Measurements from ENCODE around the gene PRSS33.

The PRSS33 gene

GRCh38 chr16:2761886-2762583 lies 25.3 kb downstream of the PRSS33 start:
- no peak for DNase-seq

DNA sequence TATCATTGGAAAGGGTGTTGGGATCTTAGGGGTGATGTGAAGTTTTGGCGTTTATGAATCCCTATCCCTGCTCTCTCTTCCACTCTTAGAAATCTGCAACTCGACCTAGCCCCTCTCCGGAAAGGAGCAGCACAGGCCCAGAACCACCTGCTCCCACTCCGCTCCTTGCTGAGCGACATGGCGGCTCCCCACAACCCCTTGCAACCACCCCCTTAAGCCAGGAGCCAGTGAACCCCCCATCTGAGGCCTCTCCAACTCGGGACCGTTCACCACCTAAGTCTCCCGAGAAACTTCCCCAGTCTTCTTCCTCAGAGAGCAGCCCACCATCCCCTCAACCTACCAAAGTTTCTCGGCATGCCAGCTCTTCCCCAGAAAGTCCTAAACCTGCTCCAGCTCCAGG lies 25.9 kb downstream of the PRSS33 start:
- no peak for DNase-seq

DNA sequence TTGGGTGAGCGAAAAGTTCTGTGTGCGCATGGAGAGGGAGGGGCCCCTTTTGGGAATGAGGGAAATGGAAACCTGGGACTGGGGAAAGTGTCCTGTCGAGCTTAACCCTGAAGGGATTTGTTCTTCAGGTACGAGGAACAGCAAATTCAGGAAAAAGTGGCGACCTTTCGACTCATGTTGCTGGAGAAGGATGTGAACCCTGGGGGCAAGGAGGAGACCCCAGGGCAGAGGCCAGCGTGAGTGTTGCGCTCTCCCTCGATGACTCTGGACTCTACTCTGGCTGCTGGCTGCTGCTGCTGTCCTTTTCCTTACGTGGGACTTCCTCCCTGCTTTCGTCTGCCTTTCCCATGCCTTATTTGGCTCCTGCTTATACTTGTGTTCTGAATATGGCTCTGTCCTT lies 30.0 kb downstream of the PRSS33 start:
- no peak for DNase-seq

DNA sequence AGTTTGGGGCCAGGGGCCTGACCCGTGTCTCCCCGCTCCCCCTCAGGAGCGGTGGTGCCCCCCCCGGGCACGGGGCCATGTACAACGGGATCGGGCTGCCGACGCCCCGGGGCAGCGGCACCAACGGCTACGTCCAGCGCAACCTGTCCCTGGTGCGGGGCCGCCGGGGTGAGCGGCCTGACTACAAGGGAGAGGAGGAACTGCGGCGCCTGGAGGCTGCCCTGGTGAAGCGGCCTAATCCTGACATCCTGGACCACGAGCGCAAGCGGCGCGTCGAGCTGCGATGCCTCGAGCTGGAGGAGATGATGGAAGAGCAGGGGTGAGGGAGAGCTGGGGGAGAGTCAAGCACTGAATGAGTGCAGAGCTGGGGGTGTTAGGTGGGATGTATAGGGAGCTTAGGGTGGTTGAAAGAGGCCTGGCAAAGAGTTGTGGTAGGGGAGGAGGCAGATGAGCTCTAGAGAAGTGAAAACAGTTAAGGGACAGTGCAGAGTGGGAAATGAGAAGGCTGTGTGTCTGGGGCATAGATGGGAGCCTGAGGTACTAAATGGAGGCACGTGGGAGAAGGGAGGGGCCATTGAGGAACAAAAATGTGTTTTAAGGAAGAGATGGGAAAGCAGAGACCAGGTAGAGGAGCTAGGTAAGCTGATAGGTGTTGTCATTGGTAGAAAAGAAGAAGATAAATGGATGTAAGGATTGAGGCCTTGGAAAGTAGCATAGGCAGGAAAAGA lies 30.9 kb downstream of the PRSS33 start:
- no peak for DNase-seq

DNA sequence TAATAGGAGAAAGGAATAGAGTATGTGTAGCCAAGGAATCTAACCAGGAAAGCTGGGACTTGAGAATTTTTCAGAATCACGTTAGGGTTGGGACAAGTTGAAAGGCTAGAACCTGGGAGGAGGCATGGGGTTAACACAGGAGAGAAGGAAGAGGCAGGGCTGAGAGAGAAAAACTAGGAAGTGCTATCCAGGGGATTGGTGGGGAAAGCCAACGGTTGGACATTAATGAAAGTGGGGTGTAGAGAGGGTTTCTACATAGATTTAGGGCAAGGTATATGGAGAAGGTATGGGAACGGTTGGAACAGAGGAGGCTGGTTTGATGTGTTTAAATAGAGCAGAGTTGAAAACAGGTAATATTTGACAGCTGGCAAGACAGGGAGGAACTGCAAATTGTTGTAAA lies 32.2 kb downstream of the PRSS33 start:
- DNase-seq: no peak

GRCh38 chr16:2753733-2754020 lies 33.7 kb downstream of the PRSS33 start:
- no peak for DNase-seq

DNA sequence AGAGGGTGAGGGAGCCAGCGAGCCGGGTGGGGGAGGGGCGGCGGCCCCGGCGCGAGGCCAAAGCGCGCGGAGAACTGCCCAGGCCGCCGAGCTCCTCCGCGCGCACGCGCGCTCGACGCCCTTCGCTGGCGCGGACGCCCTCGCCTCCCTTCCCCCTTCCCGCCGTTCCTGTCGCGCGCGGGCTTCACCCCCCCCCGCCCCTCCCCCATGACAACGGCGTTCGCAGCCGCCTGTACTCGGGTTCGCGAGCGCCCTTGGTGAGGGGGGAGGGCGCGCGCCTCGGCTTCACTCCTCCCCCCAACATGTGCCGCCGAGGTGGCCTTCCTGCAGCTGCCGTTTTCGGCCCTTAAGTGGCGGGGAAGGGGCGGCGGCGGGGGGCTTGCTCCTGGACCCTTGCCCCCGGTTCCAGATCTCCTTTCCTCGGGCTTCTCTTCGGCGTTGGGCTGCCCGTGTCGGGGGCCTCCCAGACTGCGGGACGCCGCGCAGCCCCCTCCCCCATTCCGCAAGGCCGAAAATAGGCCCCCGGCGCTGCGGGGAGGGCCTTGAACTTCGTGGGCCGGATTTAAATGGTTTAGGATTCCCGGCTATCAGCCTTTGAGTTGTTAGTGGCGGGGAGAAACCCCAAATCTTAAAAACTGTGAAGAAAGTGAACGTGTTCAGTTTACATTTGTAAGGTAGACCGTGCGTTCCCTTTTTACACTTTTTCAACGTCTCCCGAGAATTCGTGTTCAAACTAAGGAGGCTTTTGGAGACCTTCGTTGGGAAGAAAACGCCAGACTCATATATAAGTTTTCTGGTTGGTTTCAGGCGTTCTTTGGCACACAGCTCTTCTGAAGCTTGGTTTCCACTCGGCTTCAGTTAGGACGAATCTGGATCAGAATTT lies 34.3 kb downstream of the PRSS33 start:
- peak; percentile 74 for DNase-seq

DNA sequence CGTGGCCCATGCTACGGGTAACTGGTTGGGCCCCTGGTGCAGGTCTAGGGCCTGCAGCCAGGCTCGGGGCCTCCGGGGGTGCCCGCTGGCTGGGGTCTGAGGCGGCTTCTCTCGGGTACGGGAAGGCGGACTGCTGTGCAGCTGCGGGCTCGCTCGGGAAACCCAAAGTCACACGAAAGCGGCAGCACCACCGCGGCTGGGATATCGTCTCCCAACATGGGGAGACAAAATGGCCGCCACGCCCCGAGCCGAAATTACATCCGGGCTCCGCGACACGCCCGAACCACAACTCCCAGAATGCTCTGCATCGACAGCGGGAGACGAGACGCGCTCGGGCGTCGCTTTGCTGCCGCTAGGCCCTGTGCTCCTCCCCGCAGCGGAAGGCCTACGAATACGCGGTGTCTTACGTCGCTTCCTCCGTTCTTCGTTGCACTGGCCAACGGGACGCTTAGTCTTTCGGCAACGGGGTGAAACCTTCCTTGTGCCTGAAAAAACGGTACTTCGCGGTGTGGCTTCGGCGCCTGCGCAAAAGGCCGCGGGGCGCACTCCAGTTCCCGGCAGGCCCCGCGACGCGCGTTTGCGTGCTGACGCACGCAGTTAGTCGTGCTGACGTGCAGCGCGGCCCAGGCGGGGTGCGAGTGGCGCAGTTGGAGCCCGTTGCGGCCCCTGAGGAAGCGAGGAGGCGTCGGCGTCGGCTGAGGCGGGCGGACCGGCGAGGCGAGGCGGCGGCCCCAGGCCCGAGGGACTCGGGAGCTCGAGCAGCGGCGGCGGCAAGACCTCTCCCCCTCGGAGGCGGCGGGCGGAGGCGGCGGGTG lies 35.1 kb downstream of the PRSS33 start, which contains the start of gene SRRM2:
Gene SRRM2 (plus strand): TSS at position 604 of the 815 bp plus-strand sequence. CDS start 3,727 bp downstream, outside the sequence.
- peak; percentile 95 for DNase-seq

DNA sequence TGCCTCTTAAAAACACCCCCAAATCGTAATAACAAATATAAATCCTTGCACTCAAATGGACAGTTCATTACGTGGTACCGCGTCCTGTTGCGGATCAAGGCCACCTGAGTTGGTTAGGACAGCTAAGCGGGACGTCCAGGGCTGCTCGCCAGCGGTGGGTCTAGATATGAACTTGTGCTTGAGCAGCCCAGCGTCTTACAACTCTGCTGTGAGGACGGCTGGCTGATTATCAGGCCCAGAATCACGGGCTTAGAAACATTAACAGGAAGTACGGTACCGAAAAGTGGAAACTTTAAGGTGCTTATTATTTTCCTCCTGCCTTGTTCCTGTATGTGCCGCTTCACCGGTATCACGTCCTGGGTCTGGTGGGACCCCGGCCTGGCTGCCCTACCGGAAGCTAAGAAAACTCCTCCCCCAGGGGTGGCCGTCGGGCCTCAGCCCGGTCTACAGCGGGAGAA lies 35.8 kb downstream of the PRSS33 start:
- DNase-seq: no peak

DNA sequence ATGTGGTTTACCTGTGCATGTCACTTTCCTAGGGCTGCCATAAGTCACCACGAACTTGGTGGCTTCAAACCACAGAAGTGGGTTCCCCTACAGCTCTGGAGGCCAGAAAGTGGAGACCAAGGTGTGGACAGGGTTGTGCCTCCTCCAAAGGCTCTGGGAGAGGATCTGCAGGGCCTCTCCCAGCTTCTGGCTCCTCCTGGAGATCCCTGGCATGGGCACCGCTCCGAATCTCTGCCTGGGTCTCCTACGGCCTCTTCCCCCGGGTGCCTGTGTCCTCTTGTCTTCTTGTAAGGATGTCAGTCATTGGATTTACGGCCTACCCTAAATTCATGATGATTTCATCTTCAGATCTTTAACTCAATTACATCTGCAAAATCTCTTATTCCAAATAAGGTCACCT lies 37.4 kb downstream of the PRSS33 start:
- no peak for DNase-seq

DNA sequence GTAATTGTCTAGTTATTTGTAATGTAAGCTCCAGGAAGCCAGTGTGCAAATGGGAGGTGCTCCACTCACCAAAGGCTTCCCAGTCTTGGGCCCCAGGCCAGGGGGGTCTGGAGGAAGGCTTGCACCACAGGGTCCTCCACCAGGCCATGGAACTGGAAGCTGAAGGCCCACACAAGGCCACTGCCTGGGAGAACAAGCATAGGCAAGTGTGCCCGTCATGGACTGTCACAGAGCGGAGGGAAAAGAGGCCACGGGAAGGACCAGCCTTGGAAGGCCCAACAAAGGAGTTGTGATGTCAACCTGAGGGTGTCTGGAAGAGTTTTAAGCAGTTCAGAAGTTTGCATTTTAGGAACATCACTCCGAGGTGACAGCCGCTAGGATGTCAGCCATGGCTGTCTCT lies 37.9 kb downstream of the PRSS33 start:
- DNase-seq: no peak

DNA sequence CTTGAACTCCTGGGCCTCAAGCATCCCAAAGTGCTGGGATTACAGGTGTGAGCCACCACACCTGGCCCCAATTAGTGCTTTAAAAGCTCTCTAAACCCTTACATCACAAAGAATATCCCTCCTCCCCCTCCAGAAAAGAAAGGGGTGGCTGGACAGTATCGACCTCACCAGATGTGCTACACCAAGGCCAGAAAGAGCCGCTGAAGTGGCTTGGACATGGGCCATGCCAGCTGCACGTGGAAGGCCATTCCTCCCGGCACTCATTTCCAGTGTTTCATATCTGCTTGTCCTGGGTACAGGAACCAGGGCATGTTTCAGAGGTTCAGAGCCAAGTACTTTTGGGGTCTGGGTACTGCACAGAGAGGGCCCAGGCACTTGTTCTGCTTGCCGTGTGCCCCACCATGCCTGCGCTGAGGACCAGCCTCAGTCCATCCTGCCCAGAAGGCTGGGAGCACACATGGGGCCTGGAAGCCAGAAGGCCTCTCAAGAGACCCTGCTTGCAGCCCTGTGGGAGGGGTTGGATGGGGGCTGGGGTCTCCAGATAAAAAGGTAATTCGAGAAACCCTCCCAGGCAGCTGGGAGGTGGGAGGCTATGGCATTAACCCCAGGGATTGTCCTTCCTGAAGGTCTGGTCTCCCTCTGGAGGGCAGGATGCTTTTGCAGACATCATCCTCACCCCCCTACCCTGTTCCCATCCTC lies 38.5 kb downstream of the PRSS33 start:
- DNase-seq: no peak

DNA sequence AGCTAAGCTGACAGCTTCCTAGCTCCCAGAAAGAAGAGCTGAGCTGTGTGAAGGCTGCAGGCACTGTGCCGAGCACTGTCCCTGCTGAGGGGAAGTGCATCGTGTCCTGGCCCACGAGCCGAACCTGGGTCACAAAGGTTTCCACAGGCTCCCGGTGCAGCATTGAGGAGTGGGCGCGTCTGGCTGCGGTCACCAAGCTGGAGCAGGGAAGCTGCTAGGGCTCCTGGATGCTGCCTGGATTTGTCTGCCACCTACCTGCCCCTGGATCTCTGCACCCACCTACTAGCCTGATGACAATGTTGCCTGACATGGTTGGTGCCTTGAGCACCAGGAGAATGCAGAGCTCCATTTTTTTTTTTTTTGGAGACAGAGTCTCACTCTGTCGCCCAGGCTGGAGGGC lies 41.4 kb downstream of the PRSS33 start:
- DNase-seq: no peak

GRCh38 chr16:2745116-2745890 lies 42.1 kb downstream of the PRSS33 start:
- DNase-seq: no peak

DNA sequence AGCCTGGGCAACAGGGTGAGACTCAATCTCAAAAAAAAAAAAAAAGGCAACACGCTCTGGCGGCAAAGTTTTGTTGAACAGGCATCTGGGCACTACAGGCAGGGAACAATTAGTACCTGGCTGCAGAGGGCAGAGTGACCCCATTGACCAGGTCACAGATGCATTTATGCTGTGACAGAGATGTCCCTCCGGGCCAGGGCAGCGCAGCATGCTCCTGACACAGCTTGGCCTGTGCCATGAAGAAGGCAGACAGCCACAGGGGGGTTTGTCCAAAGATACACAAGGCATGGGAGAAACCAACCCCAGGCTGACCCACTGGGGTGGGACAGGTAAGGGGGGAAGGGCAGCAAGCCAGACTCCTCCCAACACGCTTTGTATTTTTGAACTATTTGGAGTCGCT lies 42.6 kb downstream of the PRSS33 start:
- no peak for DNase-seq

GRCh38 chr16:2743007-2743810 lies 44.2 kb downstream of the PRSS33 start:
- DNase-seq: no peak

GRCh38 chr16:2742323-2743006 lies 44.9 kb downstream of the PRSS33 start:
- DNase-seq: no peak

GRCh38 chr16:2741168-2741567 lies 46.2 kb downstream of the PRSS33 start:
- no peak for DNase-seq

DNA sequence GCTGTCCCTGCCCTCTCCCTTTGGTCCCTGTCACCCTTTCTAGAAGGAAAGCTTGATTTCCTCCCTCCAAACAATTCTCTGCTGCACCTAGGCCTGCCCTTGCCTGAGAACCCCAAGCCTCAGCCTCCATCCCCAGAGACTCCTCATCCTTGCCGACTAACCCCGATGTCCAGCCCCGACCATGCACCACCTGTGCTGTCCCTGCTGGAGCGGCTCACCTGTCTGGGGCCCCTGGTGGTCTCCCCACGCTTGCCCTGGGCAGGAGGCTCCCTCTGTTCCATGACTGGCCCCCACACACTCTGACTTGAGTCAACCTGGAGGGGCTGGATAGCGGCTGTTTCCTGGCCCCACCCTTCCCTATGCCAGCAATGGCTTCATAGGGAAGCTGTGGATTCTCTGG lies 46.9 kb downstream of the PRSS33 start:
- DNase-seq: no peak

Data from stimulated activated CD4-positive, alpha-beta T cell treated with anti-CD3 and anti-CD28 coated beads, Interleukin-1b, Interleukin-23, amount 100 ng/mL, for 48 hours (primary cell).